ENCODE measurements around the gene SRGAP1. TPM values are rescaled to one million over a fixed set of nuclear protein-coding genes. Genes with fewer than 3 reads are reported as not detected.

Gene SRGAP1
- total and polyA plus RNA-seq, 2 experiments from 2014 or later: 9.2 to 10.8 TPM

DNA sequence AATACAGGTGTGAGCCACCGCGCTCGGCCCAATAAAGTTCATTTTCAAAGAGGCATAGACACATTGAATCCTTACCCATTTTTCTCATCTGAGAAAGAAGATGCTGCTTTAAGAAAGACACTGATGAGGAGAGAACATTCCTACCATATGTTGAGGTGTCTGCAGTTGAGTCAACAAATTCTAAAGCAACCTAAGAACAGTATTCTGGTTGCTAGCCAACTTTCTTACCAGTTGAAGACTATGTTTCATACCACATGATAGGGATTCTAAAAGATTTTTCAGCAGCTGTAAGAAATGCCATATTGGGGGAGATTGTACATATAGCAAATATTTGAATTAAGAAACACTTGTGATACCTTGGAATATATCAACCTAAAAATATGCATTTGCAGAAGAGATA, 160.1 kb downstream of the SRGAP1 start:
- no peaks in the 10 kb centered on the region for H3K79me2 ChIP-seq

GRCh38 chr12:64006211-64006825, 161.8 kb downstream of the SRGAP1 start:
- Histone ChIP-seq H2AFZ (no peak overlapping the region), H3K4me2 (no peak overlapping the region), H4K20me1 (ENCODE audit: insufficient read depth, poor library complexity, severe bottlenecking) (no peaks in the 10 kb centered on the region), H3K9me3 (ENCODE audit: low read depth) (no peaks in the 10 kb centered on the region), H3K27ac (peak overlapping the region; percentile 35), H3K4me3 (no peak overlapping the region), H3K9me2 (replicated peaks; ENCODE audit: insufficient read depth) (no peaks in the 10 kb centered on the region), H3K79me2 (no peaks in the 10 kb centered on the region), H3K36me3 (replicated peaks; ENCODE audit: insufficient read depth, low read depth) (no peaks in the 10 kb centered on the region), H3K27me3 (no peaks in the 10 kb centered on the region), H3K4me1 (ENCODE audit: insufficient read depth) (no peaks in the 10 kb centered on the region)
- TF ChIP-seq EZH2phosphoT487 (IDR thresholded peaks at IDR 0.05; ENCODE audit: low read depth, severe bottlenecking, unreplicated experiment): no peak
- TF ChIP-seq, protein P1, sequence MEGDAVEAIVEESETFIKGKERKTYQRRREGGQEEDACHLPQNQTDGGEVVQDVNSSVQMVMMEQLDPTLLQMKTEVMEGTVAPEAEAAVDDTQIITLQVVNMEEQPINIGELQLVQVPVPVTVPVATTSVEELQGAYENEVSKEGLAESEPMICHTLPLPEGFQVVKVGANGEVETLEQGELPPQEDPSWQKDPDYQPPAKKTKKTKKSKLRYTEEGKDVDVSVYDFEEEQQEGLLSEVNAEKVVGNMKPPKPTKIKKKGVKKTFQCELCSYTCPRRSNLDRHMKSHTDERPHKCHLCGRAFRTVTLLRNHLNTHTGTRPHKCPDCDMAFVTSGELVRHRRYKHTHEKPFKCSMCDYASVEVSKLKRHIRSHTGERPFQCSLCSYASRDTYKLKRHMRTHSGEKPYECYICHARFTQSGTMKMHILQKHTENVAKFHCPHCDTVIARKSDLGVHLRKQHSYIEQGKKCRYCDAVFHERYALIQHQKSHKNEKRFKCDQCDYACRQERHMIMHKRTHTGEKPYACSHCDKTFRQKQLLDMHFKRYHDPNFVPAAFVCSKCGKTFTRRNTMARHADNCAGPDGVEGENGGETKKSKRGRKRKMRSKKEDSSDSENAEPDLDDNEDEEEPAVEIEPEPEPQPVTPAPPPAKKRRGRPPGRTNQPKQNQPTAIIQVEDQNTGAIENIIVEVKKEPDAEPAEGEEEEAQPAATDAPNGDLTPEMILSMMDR (IDR thresholded peaks at IDR 0.05; ENCODE audit: poor library complexity): no peak
- no peak for TF ChIP-seq EZH2 (IDR thresholded peaks at IDR 0.05; ENCODE audit: borderline replicate concordance)
- 79% methylated on average over 2 of the region's 2 CpGs for WGBS (ENCODE audit: low lambda C conversion rate, missing lambda C conversion rate)
- peak; percentile 12 for DNase-seq (ENCODE audit: low spot score)

More for the DNA sequence above, 160.1 kb downstream of the SRGAP1 start:
- no peaks in the 10 kb centered on the region for H3K4me1 ChIP-seq (ENCODE audit: insufficient read depth)
- no peak overlapping the region for H3K4me2 ChIP-seq
- no peak overlapping the region for H3K27ac ChIP-seq
- no peaks in the 10 kb centered on the region for H3K27me3 ChIP-seq
- no peaks in the 10 kb centered on the region for H3K36me3 ChIP-seq (replicated peaks; ENCODE audit: insufficient read depth, low read depth)
- H4K20me1 ChIP-seq (ENCODE audit: insufficient read depth, poor library complexity, severe bottlenecking): no peaks in the 10 kb centered on the region
- no peak overlapping the region for H2AFZ ChIP-seq
- TF ChIP-seq EZH2phosphoT487 (IDR thresholded peaks at IDR 0.05; ENCODE audit: low read depth, severe bottlenecking, unreplicated experiment) (no peak), EZH2 (IDR thresholded peaks at IDR 0.05; ENCODE audit: borderline replicate concordance) (no peak)
- TF ChIP-seq, protein P1 (IDR thresholded peaks at IDR 0.05; ENCODE audit: poor library complexity): no peak
- no peak overlapping the region for H3K4me3 ChIP-seq
- 95% methylated on average over 3 of the region's 3 CpGs for WGBS (ENCODE audit: low lambda C conversion rate, missing lambda C conversion rate)
- no peaks in the 10 kb centered on the region for H3K9me2 ChIP-seq (replicated peaks; ENCODE audit: insufficient read depth)
- DNase-seq (ENCODE audit: low spot score): no peak
- H3K9me3 ChIP-seq (ENCODE audit: low read depth): no peaks in the 10 kb centered on the region

DNA sequence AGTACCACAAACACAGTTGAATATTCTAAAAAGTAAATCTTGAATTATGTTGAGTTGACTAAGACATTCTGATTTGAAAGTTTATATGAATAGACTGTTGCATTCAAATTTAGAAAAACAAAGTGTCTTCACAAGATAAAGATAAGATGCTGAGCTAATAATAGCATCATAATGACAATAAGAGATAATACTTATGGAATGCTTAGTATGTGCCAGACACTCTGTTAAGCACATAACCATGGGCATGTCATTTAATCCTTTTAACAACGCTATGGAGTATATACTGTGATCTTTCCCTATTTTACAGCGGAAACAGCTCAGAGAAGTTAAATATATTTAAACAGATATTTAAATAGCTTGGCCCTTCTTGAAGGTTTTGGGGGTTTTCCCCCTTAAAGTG, 163.4 kb downstream of the SRGAP1 start:
- Histone ChIP-seq H3K4me1 (ENCODE audit: insufficient read depth) (no peaks in the 10 kb centered on the region), H3K9me2 (replicated peaks; ENCODE audit: insufficient read depth) (no peaks in the 10 kb centered on the region), H4K20me1 (ENCODE audit: insufficient read depth, poor library complexity, severe bottlenecking) (no peaks in the 10 kb centered on the region), H3K79me2 (no peaks in the 10 kb centered on the region), H3K27ac (no peak overlapping the region), H2AFZ (no peak overlapping the region), H3K4me3 (no peak overlapping the region), H3K4me2 (no peak overlapping the region), H3K9me3 (ENCODE audit: low read depth) (no peaks in the 10 kb centered on the region), H3K27me3 (no peaks in the 10 kb centered on the region), H3K36me3 (replicated peaks; ENCODE audit: insufficient read depth, low read depth) (no peaks in the 10 kb centered on the region)
- WGBS (ENCODE audit: low lambda C conversion rate, missing lambda C conversion rate): 70% methylated on average over 2 of the region's 2 CpGs
- TF ChIP-seq, protein P1 (IDR thresholded peaks at IDR 0.05; ENCODE audit: poor library complexity): no peak
- TF ChIP-seq EZH2 (IDR thresholded peaks at IDR 0.05; ENCODE audit: borderline replicate concordance): no peak
- no peak for TF ChIP-seq EZH2phosphoT487 (IDR thresholded peaks at IDR 0.05; ENCODE audit: low read depth, severe bottlenecking, unreplicated experiment)
- DNase-seq (ENCODE audit: low spot score): no peak
